SK-N-SH (cell line): ENCODE results near the gene PPEF2. TPM values are rescaled to one million over a fixed set of nuclear protein-coding genes. Genes with fewer than 3 reads are reported as not detected.
A peak's percentile ranks its signal among the peaks of the same experiment; 100 is the strongest.
"Not testable (repeated sequence)": the region's sequence is repeated elsewhere in the genome, so short reads cannot be mapped to it uniquely, and the experiment has no call there.

Source experiments
- CTCF ChIA-PET: fragments of 300-600, 350-600 bp; formaldehyde crosslinking; extraction: SDS; loops from one replicate; lab custom pipeline; 2021; lab: Yijun Ruan, JAX
- POLR2A ChIA-PET: fragments of 350-600 bp; sonication (Branson Sonifier 250); formaldehyde crosslinking; extraction: SDS; loops from one replicate; lab custom pipeline; 2020; ENCODE audit warnings: antibody characterized with exemption, inconsistent platforms; lab: Yijun Ruan, JAX
- DNase-seq: peaks from one replicate; pipeline ENCODE4 v3.0.0; 2012
- H2AFZ ChIP-seq: fragments of 200-600 bp; sonication (generic); 2 replicates; pipeline ENCODE4 v1.8.1; 2016; ENCODE audit warnings: antibody characterized with exemption, mild to moderate bottlenecking, low read depth
- H3F3A ChIP-seq: fragments of 200-600 bp; sonication (generic); replicated peaks from 2 replicates; pipeline ENCODE3; 2016; ENCODE audit warnings: antibody characterized with exemption, mild to moderate bottlenecking; ENCODE audit not compliant: insufficient read depth
- H3K27ac ChIP-seq, 2 experiments: fragments of 200-500 bp in 1 of 2; fragments of 200-600 bp in 1 of 2; sonication (Bioruptor generic) in 1 of 2; sonication (generic), shearing (Covaris generic) in 1 of 2; 2 replicates each; pipeline versions ENCODE4 v1.5.1 to v1.6.1; 2014 to 2016; ENCODE audit warnings: low read depth in 2 of 2, inconsistent platforms in 1 of 2, low read length in 1 of 2, mild to moderate bottlenecking in 1 of 2, mixed read lengths in 1 of 2
- H3K27me3 ChIP-seq: fragments of 200-600 bp; sonication (generic), shearing (Covaris generic); 2 replicates; pipeline ENCODE4 v1.6.1; 2016; ENCODE audit warnings: mixed run types; ENCODE audit not compliant: insufficient read depth
- H3K36me3 ChIP-seq, 2 experiments: fragments of 200-500 bp in 1 of 2; fragments of 200-600 bp in 1 of 2; sonication (Bioruptor generic) in 1 of 2; sonication (generic) in 1 of 2; replicated peaks in 1 of 2; 2 replicates each; pipeline versions ENCODE3 to v1.5.1; 2014 to 2016; ENCODE audit warnings: low read length in 1 of 2, mild to moderate bottlenecking in 1 of 2; ENCODE audit not compliant: insufficient read depth in 2 of 2, control insufficient read depth in 1 of 2
- H3K4me1 ChIP-seq, 2 experiments: fragments of 200-500 bp in 1 of 2; fragments of 200-600 bp in 1 of 2; sonication (Bioruptor generic) in 1 of 2; sonication (generic), shearing (Covaris generic) in 1 of 2; 2 replicates each; pipeline versions ENCODE4 v1.5.1 to v1.6.1; 2014 to 2016; ENCODE audit warnings: low read depth in 1 of 2, low read length in 1 of 2, mixed run types in 1 of 2; ENCODE audit not compliant: insufficient read depth in 2 of 2, control insufficient read depth in 1 of 2
- H3K4me2 ChIP-seq: fragments of 200-600 bp; sonication (generic), shearing (Covaris generic); 2 replicates; pipeline ENCODE4 v1.6.1; 2017; ENCODE audit warnings: mixed run types
- H3K4me3 ChIP-seq, 2 experiments: fragments of 200-500 bp in 1 of 2; fragments of 200-600 bp in 1 of 2; sonication (Bioruptor generic) in 1 of 2; sonication (generic), shearing (Covaris generic) in 1 of 2; 2 replicates each; pipeline versions ENCODE4 v1.5.1 to v1.8.1; 2014 to 2016; ENCODE audit warnings: low read depth in 2 of 2, inconsistent platforms in 1 of 2, low read length in 1 of 2, mild to moderate bottlenecking in 1 of 2, mixed read lengths in 1 of 2, moderate library complexity in 1 of 2
- H3K79me2 ChIP-seq: fragments of 200-600 bp; sonication (generic); 2 replicates; pipeline ENCODE4 v1.8.1; 2017; ENCODE audit warnings: mild to moderate bottlenecking; ENCODE audit not compliant: insufficient read depth
- H3K9ac ChIP-seq: fragments of 200-600 bp; sonication (generic); 2 replicates; pipeline ENCODE4 v1.6.1; 2017; ENCODE audit warnings: mixed run types
- H3K9me2 ChIP-seq: fragments of 200-600 bp; sonication (generic); 2 replicates; pipeline ENCODE4 v1.6.1; 2017; ENCODE audit warnings: mixed run types
- H3K9me3 ChIP-seq: fragments of 200-600 bp; sonication (generic); 2 replicates; pipeline ENCODE4 v1.6.1; 2017; ENCODE audit warnings: mixed run types, mild to moderate bottlenecking, moderate library complexity
- H4K20me1 ChIP-seq: fragments of 200-600 bp; sonication (generic); 2 replicates; pipeline ENCODE4 v1.6.1; 2017; ENCODE audit warnings: mild to moderate bottlenecking, mixed run types; ENCODE audit not compliant: insufficient read depth
- ELF1 ChIP-seq: IDR thresholded peaks from 2 replicates; pipeline ENCODE4 v1.4.0; 2012
- EP300 ChIP-seq, 2 experiments: IDR thresholded peaks; 2 replicates each; pipeline versions ENCODE4 v1.4.0 to v1.6.1; 2012; ENCODE audit warnings: borderline replicate concordance in 1 of 2, low read depth in 1 of 2, low read length in 1 of 2
- EZH2phosphoT487 ChIP-seq: fragments of 200-600 bp; sonication (generic); IDR thresholded peaks from 2 replicates; pipeline ENCODE4 v1.6.1; 2017; ENCODE audit warnings: low read depth, mixed run types, mild to moderate bottlenecking, antibody characterized with exemption, moderate library complexity, borderline replicate concordance
- FOXJ3 ChIP-seq: sonication (generic); formaldehyde crosslinking; IDR thresholded peaks from 2 replicates; pipeline ENCODE4 v1.5.1; 2020; ENCODE audit warnings: mild to moderate bottlenecking, missing genetic modification reagents
- FOXM1 ChIP-seq: IDR thresholded peaks from 2 replicates; pipeline ENCODE4 v1.4.0; 2012; ENCODE audit warnings: low read depth, mild to moderate bottlenecking
- GATA2 ChIP-seq: sonication (generic); formaldehyde crosslinking; IDR thresholded peaks from 2 replicates; pipeline ENCODE4 v1.5.0; 2020; ENCODE audit warnings: mild to moderate bottlenecking, missing genetic modification reagents
- NFIC ChIP-seq: IDR thresholded peaks from 2 replicates; pipeline ENCODE4 v1.4.0; 2012; ENCODE audit warnings: borderline replicate concordance
- POLR2AphosphoS5 ChIP-seq: IDR thresholded peaks from 2 replicates; pipeline ENCODE4 v1.6.1; 2012; ENCODE audit warnings: low read depth, low read length
- RAD21 ChIP-seq: IDR thresholded peaks from 2 replicates; pipeline ENCODE4 v1.6.1; 2012; ENCODE audit warnings: mild to moderate bottlenecking, low read length
- RXRA ChIP-seq: IDR thresholded peaks from 2 replicates; pipeline ENCODE4 v1.4.0; 2012; ENCODE audit warnings: low read depth, mild to moderate bottlenecking, borderline replicate concordance
- SMC3 ChIP-seq: IDR thresholded peaks from 2 replicates; pipeline ENCODE4 v1.6.1; 2012; ENCODE audit warnings: low read depth, low read length, improper control_type of control experiment
- TEAD4 ChIP-seq: IDR thresholded peaks from 2 replicates; pipeline ENCODE4 v1.4.0; 2012; ENCODE audit warnings: mild to moderate bottlenecking, borderline replicate concordance; ENCODE audit not compliant: insufficient read depth
- WGBS: methylation state at CpG from one replicate; pipeline ENCODE4 v1.1.6; 2017; ENCODE audit warnings: low lambda C conversion rate; 5-methylcytosine and 5-hydroxymethylcytosine counted together
- polyA plus RNA-seq, 3 experiments: library from polyadenylated mRNA; depleted of rRNA; stranded (reverse); fragments of >200 nt; gene quantifications; 2 replicates each; pipeline ENCODE4 v1.2.3, GENCODE V29; 2012
- TF ChIP-seq, protein P1 (sequence below): fragments of 200-600 bp; sonication (generic); IDR thresholded peaks from 2 replicates; pipeline ENCODE4 v1.6.1; 2017; ENCODE audit warnings: antibody characterized with exemption, mild to moderate bottlenecking, moderate library complexity

PPEF2 gene
- polyA plus RNA-seq, 1 of the 3 experiments (the other 2 are of a cell fraction): not detected

DNA sequence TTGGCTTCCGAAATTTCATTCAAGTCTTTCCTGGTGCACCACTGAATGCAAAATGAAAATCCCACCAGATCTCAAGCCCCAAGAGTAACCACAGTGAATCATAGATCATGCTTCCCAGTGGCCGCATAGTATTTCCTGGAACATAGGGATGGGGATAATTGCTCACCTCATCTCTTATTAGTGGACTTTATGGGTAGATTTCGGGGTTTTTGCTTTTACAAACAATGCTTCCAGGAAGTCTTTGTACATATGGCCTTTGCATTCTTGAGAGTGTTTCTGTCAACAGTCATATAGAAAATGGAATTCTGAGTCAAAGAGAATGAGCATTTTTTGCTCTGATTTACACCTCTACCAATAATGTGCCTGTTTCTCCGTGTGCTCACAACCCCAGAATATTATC is 53.4 kb downstream of the PPEF2 start:
- Histone ChIP-seq H3K4me3 (no peak overlapping the region), H3K27ac (no peak overlapping the region), H3K9ac (no peak overlapping the region), H3K4me2 (no peak overlapping the region), H3K79me2 (no peaks in the 10 kb centered on the region), H3K27me3 (no peaks in the 10 kb centered on the region; the same call in 1 of the 2 replicates), H4K20me1 (no peaks in the 10 kb centered on the region), H3K9me3 (no peaks in the 10 kb centered on the region), H3K36me3 (no peaks in the 10 kb centered on the region), H3F3A (no peaks in the 10 kb centered on the region)
- POLR2A ChIA-PET: no interaction called here
- DNase-seq: no peak
- CTCF ChIA-PET: interaction anchor here (1.0 to 1.9 kb wide), 14 partner anchors 10 to 975 kb away, joined by 3 to 22 read pairs (median 6); no protein-coding TSS in a partner anchor
- TF ChIP-seq, protein P1, sequence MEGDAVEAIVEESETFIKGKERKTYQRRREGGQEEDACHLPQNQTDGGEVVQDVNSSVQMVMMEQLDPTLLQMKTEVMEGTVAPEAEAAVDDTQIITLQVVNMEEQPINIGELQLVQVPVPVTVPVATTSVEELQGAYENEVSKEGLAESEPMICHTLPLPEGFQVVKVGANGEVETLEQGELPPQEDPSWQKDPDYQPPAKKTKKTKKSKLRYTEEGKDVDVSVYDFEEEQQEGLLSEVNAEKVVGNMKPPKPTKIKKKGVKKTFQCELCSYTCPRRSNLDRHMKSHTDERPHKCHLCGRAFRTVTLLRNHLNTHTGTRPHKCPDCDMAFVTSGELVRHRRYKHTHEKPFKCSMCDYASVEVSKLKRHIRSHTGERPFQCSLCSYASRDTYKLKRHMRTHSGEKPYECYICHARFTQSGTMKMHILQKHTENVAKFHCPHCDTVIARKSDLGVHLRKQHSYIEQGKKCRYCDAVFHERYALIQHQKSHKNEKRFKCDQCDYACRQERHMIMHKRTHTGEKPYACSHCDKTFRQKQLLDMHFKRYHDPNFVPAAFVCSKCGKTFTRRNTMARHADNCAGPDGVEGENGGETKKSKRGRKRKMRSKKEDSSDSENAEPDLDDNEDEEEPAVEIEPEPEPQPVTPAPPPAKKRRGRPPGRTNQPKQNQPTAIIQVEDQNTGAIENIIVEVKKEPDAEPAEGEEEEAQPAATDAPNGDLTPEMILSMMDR: no peak
- TF ChIP-seq, all 33 proteins: peak for 0
- WGBS: 74% methylated on average over 4 of the region's 4 CpGs
- H3K4me1 ChIP-seq: no peaks in the 10 kb centered on the region
- no peak overlapping the region for H2AFZ ChIP-seq
- no peaks in the 10 kb centered on the region for H3K9me2 ChIP-seq

DNA sequence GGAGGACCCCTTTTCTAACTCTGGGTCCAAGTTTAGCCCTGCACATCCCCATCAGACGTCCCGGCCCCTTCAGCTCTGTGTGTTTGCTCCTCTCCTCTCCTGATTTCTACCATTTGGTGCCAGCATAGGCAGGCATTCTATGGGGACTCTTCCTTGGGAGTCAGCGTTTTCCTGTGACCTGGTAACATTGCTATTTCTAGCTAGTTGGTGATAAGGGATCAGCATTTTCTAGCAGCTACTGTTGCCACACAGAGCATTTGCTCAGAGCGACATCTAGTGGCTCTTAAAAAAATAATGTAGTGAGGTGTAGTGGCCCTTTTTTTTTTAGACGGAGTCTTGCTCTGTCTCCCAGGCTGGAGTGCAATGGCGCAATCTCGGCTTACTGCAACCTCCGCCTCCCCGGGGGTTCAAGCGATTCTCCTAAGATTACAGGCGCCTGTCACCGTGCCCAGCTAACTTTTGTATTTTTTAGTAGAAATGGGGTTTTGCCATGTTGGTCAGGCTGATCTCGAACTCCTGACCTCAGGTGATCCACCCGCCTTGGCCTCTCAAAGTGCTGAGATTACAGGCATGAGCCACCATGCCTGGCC is 54.0 kb downstream of the PPEF2 start:
- H3F3A ChIP-seq, H3K79me2 ChIP-seq, H3K9me3 ChIP-seq, H3K27me3 ChIP-seq, H4K20me1 ChIP-seq, H3K9me2 ChIP-seq, H3K4me2 ChIP-seq, POLR2A ChIA-PET, H3K36me3 ChIP-seq, H3K4me1 ChIP-seq, H3K9ac ChIP-seq, H3K4me3 ChIP-seq, H3K27ac ChIP-seq: not testable (repeated sequence)
- TF ChIP-seq, protein P1: peak; percentile 78
- peak; percentile 52; the same call in 1 of the 2 replicates for TF ChIP-seq SMC3
- TF ChIP-seq RAD21: peak; percentile 81
- peak; percentile 46; the same call in 1 of the 2 replicates for TF ChIP-seq GATA2 (CRISPR knock-in tag)
- peak; percentile 72 for DNase-seq
- 0 out of 2 replicates have a peak overlapping the region, but pooled peaks have one; percentile 60 for H2AFZ ChIP-seq
- WGBS: 26% methylated on average over 14 of the region's 14 CpGs
- CTCF ChIA-PET: interaction anchor here (0.5 to 1.9 kb wide), 34 partner anchors 8 to 975 kb away, joined by 3 to 22 read pairs (median 3); no protein-coding TSS in a partner anchor

DNA sequence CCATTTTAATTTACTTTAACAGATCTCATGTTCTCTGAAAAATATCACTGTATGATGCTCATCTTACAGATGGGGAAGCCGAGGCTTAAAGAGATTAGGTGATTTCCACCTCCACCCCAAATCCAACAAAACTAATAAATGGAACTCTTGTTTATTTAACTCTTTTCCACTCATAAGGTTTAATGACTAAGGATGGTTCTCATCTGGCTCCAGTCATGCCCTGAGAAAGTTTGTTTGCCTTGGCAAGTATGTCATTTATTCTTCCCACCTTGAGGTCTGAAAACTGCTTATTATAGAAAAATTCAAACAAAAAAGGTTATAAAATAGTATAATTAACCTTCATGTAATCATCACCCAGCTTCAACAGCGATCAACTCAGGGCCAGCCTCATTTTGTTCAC is 56.3 kb downstream of the PPEF2 start:
- H3K9me3 ChIP-seq: no peaks in the 10 kb centered on the region
- CTCF ChIA-PET: interaction anchor here (0.6 kb wide), 1 partner anchor 150 kb away, joined by 3 read pairs; no protein-coding TSS in a partner anchor
- POLR2A ChIA-PET: no interaction called here
- no peaks in the 10 kb centered on the region for H3K36me3 ChIP-seq
- no peaks in the 10 kb centered on the region for H3K4me1 ChIP-seq
- H3K27me3 ChIP-seq: no peaks in the 10 kb centered on the region
- H2AFZ ChIP-seq: no peak overlapping the region; the same call in 1 of the 2 replicates
- WGBS: 79% methylated on average over 2 of the region's 2 CpGs
- no peaks in the 10 kb centered on the region for H4K20me1 ChIP-seq
- no peaks in the 10 kb centered on the region for H3K9me2 ChIP-seq
- H3K4me3 ChIP-seq: no peak overlapping the region
- no peak overlapping the region for H3K27ac ChIP-seq
- DNase-seq: no peak
- H3K79me2 ChIP-seq: no peaks in the 10 kb centered on the region
- no peaks in the 10 kb centered on the region for H3F3A ChIP-seq
- no peak overlapping the region for H3K4me2 ChIP-seq
- no peak overlapping the region for H3K9ac ChIP-seq
- TF ChIP-seq EP300 (IDR thresholded peaks at IDR 0.05; ENCODE audit: borderline replicate concordance in 1 of 2, low read depth in 1 of 2, low read length in 1 of 2) (no peak), GATA2 (CRISPR knock-in tag) (no peak), FOXM1 (no peak), FOXJ3 (CRISPR knock-in tag) (no peak), ELF1 (no peak), POLR2AphosphoS5 (no peak), TEAD4 (no peak), RXRA (no peak), EZH2phosphoT487 (no peak), NFIC (no peak)
- TF ChIP-seq, protein P1: no peak
